HepG2 (cell line): ENCODE data around the gene TF. TPM values are rescaled to one million over a fixed set of nuclear protein-coding genes. Genes with fewer than 3 reads are reported as not detected.

Experiments
- ATAC-seq: fragments of 200-7000 bp; cut with Tn5 transposase; 3 replicates; pipeline ENCODE4 v1.9.1; 2020; ENCODE audit warnings: mild to moderate bottlenecking, moderate library complexity
- BruUV-seq: library from RNA; stranded (reverse); fragments of 400-500 nt; replicated peaks from 2 replicates; lab custom pipeline; 2021; lab: Mats Ljungman, UMichigan
- CTCF ChIA-PET: fragments of 300-600 bp; formaldehyde crosslinking; extraction: SDS; loops from one replicate; lab custom pipeline; 2021; ENCODE audit warnings: low total read pairs, inconsistent platforms, low intra/inter-chr PET ratio; lab: Yijun Ruan, JAX
- POLR2A ChIA-PET: fragments of 350-600 bp; sonication (Branson Sonifier 250); formaldehyde crosslinking; loops from one replicate; lab custom pipeline; 2020; ENCODE audit warnings: antibody characterized with exemption, inconsistent platforms; lab: Yijun Ruan, JAX
- DNase-seq: peaks from one replicate; pipeline ENCODE4 v3.0.0-alpha.2; 2015; ENCODE audit warnings: low spot score
- FAIRE-seq: peaks from 3 replicates; lab custom pipeline; 2011; peaks lifted over from hg19 to GRCh38; lab: Jason Lieb, UNC
- H2AFZ ChIP-seq: one replicate; pipeline ENCODE4 v1.6.1; 2011; ENCODE audit warnings: low read length, inconsistent platforms
- H3K27ac ChIP-seq: fragments of 300-600 bp; 3 replicates; pipeline ENCODE4 v1.8.0; 2011; ENCODE audit warnings: mixed run types, mild to moderate bottlenecking, mixed read lengths, low read length, inconsistent platforms; ENCODE audit not compliant: insufficient read depth; ENCODE audit errors: extremely low read length
- H3K27me3 ChIP-seq, 2 experiments: fragments of 200-600 bp in 1 of 2; 2 replicates in 1 of 2; 3 replicates in 1 of 2; pipeline versions ENCODE4 v1.6.0 to v1.8.0; 2011; ENCODE audit warnings: low read length in 2 of 2, mild to moderate bottlenecking in 2 of 2, moderate library complexity in 2 of 2, inconsistent platforms in 1 of 2; ENCODE audit not compliant: insufficient read depth in 2 of 2, control insufficient read depth in 1 of 2
- H3K36me3 ChIP-seq, 2 experiments: fragments of 200-600 bp in 1 of 2; replicated peaks in 1 of 2; 2 replicates in 1 of 2; 3 replicates in 1 of 2; pipeline versions ENCODE4 v1.5.1 to v1.8.0; 2011; ENCODE audit warnings: low read length in 2 of 2, inconsistent platforms in 1 of 2; ENCODE audit not compliant: insufficient read depth in 2 of 2, control insufficient read depth in 1 of 2
- H3K4me1 ChIP-seq: 2 replicates; pipeline ENCODE4 v1.5.1; 2012; ENCODE audit warnings: low read length, inconsistent platforms; ENCODE audit not compliant: insufficient read depth
- H3K4me2 ChIP-seq: 2 replicates; pipeline ENCODE4 v1.6.0; 2011; ENCODE audit warnings: low read depth, low read length, inconsistent platforms
- H3K4me3 ChIP-seq, 3 experiments: fragments of 200-600 bp in 1 of 3; sonication (generic), shearing (Covaris generic) in 1 of 3; replicated peaks in 1 of 3; 2 replicates each; pipeline ENCODE4 v1.5.1; 2011 to 2016; ENCODE audit warnings: low read length in 3 of 3, inconsistent platforms in 2 of 3, low read depth in 2 of 3, mild to moderate bottlenecking in 2 of 3, control low read depth in 1 of 3, mixed read lengths in 1 of 3; ENCODE audit not compliant: insufficient read depth in 1 of 3
- H3K79me2 ChIP-seq: one replicate; pipeline ENCODE4 v1.6.1; 2011; ENCODE audit warnings: low read length, inconsistent platforms; ENCODE audit not compliant: insufficient read depth
- H3K9ac ChIP-seq: 2 replicates; pipeline ENCODE4 v1.6.0; 2011; ENCODE audit warnings: mild to moderate bottlenecking, low read depth, low read length, inconsistent platforms; ENCODE audit not compliant: insufficient read depth
- H3K9me3 ChIP-seq: 2 replicates; pipeline ENCODE4 v1.5.1; 2012; ENCODE audit warnings: mild to moderate bottlenecking, low read length
- H4K20me1 ChIP-seq: 2 replicates; pipeline ENCODE4 v1.6.0; 2011; ENCODE audit warnings: inconsistent platforms, mild to moderate bottlenecking, low read length, moderate library complexity; ENCODE audit not compliant: insufficient read depth
- MXD4 ChIP-seq: IDR thresholded peaks from 2 replicates; pipeline ENCODE4 v1.6.1; 2016; ENCODE audit warnings: mild to moderate bottlenecking, missing biosample characterization, missing genetic modification reagents
- POLR2AphosphoS5 ChIP-seq: IDR thresholded peaks from 2 replicates; pipeline ENCODE4 v1.6.1; 2012; ENCODE audit warnings: low read depth, low read length
- REST ChIP-seq, 2 experiments: IDR thresholded peaks; 2 replicates each; pipeline ENCODE4 v1.6.1; 2011 to 2012; ENCODE audit warnings: low read length in 2 of 2, borderline replicate concordance in 1 of 2, low read depth in 1 of 2, mild to moderate bottlenecking in 1 of 2, moderate library complexity in 1 of 2
- ZBTB34 ChIP-seq: sonication (generic); formaldehyde crosslinking; IDR thresholded peaks from 2 replicates; pipeline ENCODE4 v1.8.0; 2022; ENCODE audit warnings: mild to moderate bottlenecking, missing genetic modification reagents
- ZBTB49 ChIP-seq: sonication (generic); formaldehyde crosslinking; IDR thresholded peaks from 2 replicates; pipeline ENCODE4 v1.4.0; 2020; ENCODE audit warnings: missing genetic modification reagents, borderline replicate concordance
- ZNF432 ChIP-seq: sonication (generic); formaldehyde crosslinking; IDR thresholded peaks from 2 replicates; pipeline ENCODE4 v1.5.0; 2020; ENCODE audit warnings: missing genetic modification reagents, mild to moderate bottlenecking, borderline replicate concordance
- ZNF547 ChIP-seq: sonication (generic); formaldehyde crosslinking; IDR thresholded peaks from 2 replicates; pipeline ENCODE4 v1.5.1; 2020; ENCODE audit warnings: mild to moderate bottlenecking, missing genetic modification reagents
- ZNF564 ChIP-seq: sonication (generic); formaldehyde crosslinking; IDR thresholded peaks from 2 replicates; pipeline ENCODE4 v1.8.1; 2023; ENCODE audit warnings: mild to moderate bottlenecking, missing genetic modification reagents
- ZNF576 ChIP-seq: sonication (generic); formaldehyde crosslinking; IDR thresholded peaks from 2 replicates; pipeline ENCODE4 v1.4.0; 2020; ENCODE audit warnings: mild to moderate bottlenecking, missing genetic modification reagents
- ZSCAN25 ChIP-seq: sonication (generic); formaldehyde crosslinking; IDR thresholded peaks from 2 replicates; pipeline ENCODE4 v1.8.0; 2022; ENCODE audit warnings: mild to moderate bottlenecking, missing genetic modification reagents
- ZXDC ChIP-seq: sonication (generic); formaldehyde crosslinking; IDR thresholded peaks from 2 replicates; pipeline ENCODE4 v1.5.0; 2020; ENCODE audit warnings: mild to moderate bottlenecking, missing genetic modification reagents
- ZZZ3 ChIP-seq: sonication (generic); formaldehyde crosslinking; IDR thresholded peaks from 2 replicates; pipeline ENCODE4 v1.4.0; 2020; ENCODE audit warnings: missing genetic modification reagents, mild to moderate bottlenecking, borderline replicate concordance
- WGBS: methylation state at CpG from one replicate; pipeline ENCODE4 v1.1.6; 2017; ENCODE audit warnings: low lambda C conversion rate; 5-methylcytosine and 5-hydroxymethylcytosine counted together
- in situ Hi-C: cut with HindIII; loops from 2 replicates; pipeline ENCODE4 v1.10.0; 2017; ENCODE audit warnings: low pct_unique_long_range_greater_than_20kb; ENCODE audit not compliant: extremely low pct_ligation_motif_present
- intact Hi-C: fragments of 100-400 bp; cut with micrococcal nuclease; formaldehyde crosslinking; loops from one replicate; pipeline ENCODE4 v1.10.0; 2022; ENCODE audit not compliant: unreplicated experiment
- polyA plus RNA-seq, 8 experiments: library from polyadenylated mRNA; depleted of rRNA in 3 of 8; stranded (reverse) in 7 of 8; unstranded in 1 of 8; fragments of >200 nt; fragmentation: Illumina TruSeq in 4 of 8; extraction: Trizol in 4 of 8; gene quantifications; 2 replicates each; pipeline versions ENCODE4 v1.2.1 to v1.2.3, GENCODE V29; 2011 to 2016; ENCODE audit warnings: low read depth in 4 of 8, missing spikeins in 1 of 8, mixed read lengths in 1 of 8; ENCODE audit not compliant: insufficient read depth in 1 of 8
- total RNA-seq, 5 experiments: library from RNA; depleted of rRNA; stranded (reverse); fragments of >200 nt; fragmentation: Illumina TruSeq; extraction: Trizol; gene quantifications; 2 replicates each; pipeline ENCODE4 v1.2.3, GENCODE V29; 2016; ENCODE audit warnings: low read depth in 1 of 5

Gene TF
- total and polyA plus RNA-seq, 2 of the 13 experiments (the other 11 are each of a cell fraction or from before 2014, with no cell fraction given): 10,074 to 11,821 TPM

GRCh38 chr3:133747373-133747772 lies 1.2 kb downstream of the TF start:
- Histone ChIP-seq H3K27me3 (peaks cover 0 to 3% of the 10 kb centered on the region in 2 experiments; a peak in 1 of 5 replicates), H3K4me1 (peaks cover 67% of the 10 kb centered on the region), H3K9me3 (no peaks in the 10 kb centered on the region), H3K79me2 (peaks cover 74% of the 10 kb centered on the region), H3K4me2 (peak overlapping the region; percentile 80), H3K27ac (peak overlapping the region; percentile 90), H2AFZ (no peak overlapping the region), H3K36me3 (peaks cover 5 to 36% of the 10 kb centered on the region in 2 experiments; a peak in 4 of 5 replicates), H3K4me3 (peak overlapping the region; percentile 85 to 94 (median 85)), H3K9ac (peak overlapping the region; percentile 91), H4K20me1 (peaks cover 55% of the 10 kb centered on the region)
- ATAC-seq: no peak
- in situ Hi-C loops: loop anchor here (5.0 kb wide), 1 partner anchor 85 kb away; the partner anchor contains the start of gene TOPBP1
- intact Hi-C loops: loop anchor here (5.0 kb wide), 1 partner anchor 60 kb away; the partner anchor contains the start of gene SRPRB
- no peak for FAIRE-seq
- WGBS: 0% methylated on average over 1 of the region's 1 CpG
- CTCF ChIA-PET: interaction anchor here (1.1 kb wide), 2 partner anchors 38 to 83 kb away, joined by 3 to 4 read pairs; no protein-coding TSS in a partner anchor
- POLR2A ChIA-PET: interaction anchor here (1.6 to 7.5 kb wide), 5 partner anchors 8 to 86 kb away, joined by 5 to 271 read pairs (median 18); partner anchors contain the start of gene TOPBP1
- no TSS peak for BruUV-seq
- no peak for DNase-seq
- TF ChIP-seq ZNF576 (CRISPR knock-in tag): no peak
- 0 out of 2 replicates have a peak, but pooled peaks have one; percentile 52 for TF ChIP-seq ZNF547 (CRISPR knock-in tag)
- TF ChIP-seq ZZZ3 (CRISPR knock-in tag): no peak
- TF ChIP-seq ZNF432 (CRISPR knock-in tag): 0 out of 2 replicates have a peak, but pooled peaks have one; percentile 3
- TF ChIP-seq MXD4: 0 out of 2 replicates have a peak, but pooled peaks have one; percentile 2
- TF ChIP-seq REST (IDR thresholded peaks at IDR 0.05; ENCODE audit: borderline replicate concordance in 1 of 2, low read depth in 1 of 2, low read length in 2 of 2): no peak
- TF ChIP-seq ZXDC (CRISPR knock-in tag): 0 out of 2 replicates have a peak, but pooled peaks have one; percentile 10
- 0 out of 2 replicates have a peak, but pooled peaks have one; percentile 42 for TF ChIP-seq ZBTB34 (CRISPR knock-in tag)
- TF ChIP-seq ZBTB49: peak; percentile 24; the same call in 1 of the 2 replicates
- TF ChIP-seq POLR2AphosphoS5: peak; percentile 5; the same call in 1 of the 2 replicates
- no peak for TF ChIP-seq ZNF564
- 0 out of 2 replicates have a peak, but pooled peaks have one; percentile 29 for TF ChIP-seq ZSCAN25 (CRISPR knock-in tag)
